ENCODE data around the gene CLIC5. TPM values are rescaled to one million over a fixed set of nuclear protein-coding genes. Genes with fewer than 3 reads are reported as not detected.

The CLIC5 gene
- total and polyA plus RNA-seq, 11 donors = 63.0 to 381 (median 244) TPM

DNA sequence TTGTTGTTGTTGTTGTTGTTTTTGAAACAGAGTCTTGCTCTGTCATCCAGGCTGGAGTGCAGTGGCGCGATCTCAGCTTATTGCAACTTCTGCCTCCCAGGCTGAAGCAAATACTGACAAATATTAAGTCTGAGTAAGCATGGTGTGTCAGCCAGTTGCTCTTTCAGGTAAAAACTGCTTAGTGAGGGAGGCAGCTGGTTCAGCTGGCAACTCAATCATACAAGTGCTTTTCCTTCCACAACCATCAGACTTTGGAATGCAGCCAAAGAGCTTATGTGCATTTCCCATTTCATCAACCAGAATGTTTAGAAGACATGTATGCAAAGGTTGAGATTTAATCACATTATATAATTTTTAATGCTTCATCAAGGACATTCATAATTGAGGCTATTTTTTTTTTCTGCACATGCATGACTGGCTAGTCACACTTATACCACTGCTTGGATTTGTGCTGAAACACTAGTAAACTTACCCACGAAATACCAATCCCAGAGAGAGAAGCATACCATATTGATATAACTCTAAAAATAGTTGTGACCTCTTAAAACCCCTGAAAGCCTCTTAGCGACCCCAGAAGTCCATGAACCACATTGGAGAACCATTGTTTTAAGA is 56.0 kb downstream of the CLIC5 start:
- Histone ChIP-seq H3K27ac (peak overlapping the region; percentile 27 to 76 (median 56)), H3K27me3 (no peaks in the 10 kb centered on the region), H3K4me1 (peaks cover 0 to 76% (median 56%) of the 10 kb centered on the region in 12 donors), H3K36me3 (peaks cover 0 to 10% (median 1%) of the 10 kb centered on the region in 9 donors), H3K9me3 (peaks cover 0 to 7% (median 0%) of the 10 kb centered on the region in 12 donors), H3K4me3 (no peak overlapping the region)
- intact Hi-C loops (cut with DNase I) = no loop called here
- WGBS, 4 donors = 24 to 36% (median 28%) methylated on average over 4 of the region's 4 CpGs
- TF ChIP-seq, protein P1, sequence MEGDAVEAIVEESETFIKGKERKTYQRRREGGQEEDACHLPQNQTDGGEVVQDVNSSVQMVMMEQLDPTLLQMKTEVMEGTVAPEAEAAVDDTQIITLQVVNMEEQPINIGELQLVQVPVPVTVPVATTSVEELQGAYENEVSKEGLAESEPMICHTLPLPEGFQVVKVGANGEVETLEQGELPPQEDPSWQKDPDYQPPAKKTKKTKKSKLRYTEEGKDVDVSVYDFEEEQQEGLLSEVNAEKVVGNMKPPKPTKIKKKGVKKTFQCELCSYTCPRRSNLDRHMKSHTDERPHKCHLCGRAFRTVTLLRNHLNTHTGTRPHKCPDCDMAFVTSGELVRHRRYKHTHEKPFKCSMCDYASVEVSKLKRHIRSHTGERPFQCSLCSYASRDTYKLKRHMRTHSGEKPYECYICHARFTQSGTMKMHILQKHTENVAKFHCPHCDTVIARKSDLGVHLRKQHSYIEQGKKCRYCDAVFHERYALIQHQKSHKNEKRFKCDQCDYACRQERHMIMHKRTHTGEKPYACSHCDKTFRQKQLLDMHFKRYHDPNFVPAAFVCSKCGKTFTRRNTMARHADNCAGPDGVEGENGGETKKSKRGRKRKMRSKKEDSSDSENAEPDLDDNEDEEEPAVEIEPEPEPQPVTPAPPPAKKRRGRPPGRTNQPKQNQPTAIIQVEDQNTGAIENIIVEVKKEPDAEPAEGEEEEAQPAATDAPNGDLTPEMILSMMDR (IDR thresholded peaks at IDR 0.05) = no peak
- no peak for TF ChIP-seq POLR2A (IDR thresholded peaks at IDR 0.05)
- DNase-seq = no peak
- peak in 1 of 4 donors; percentile 53 for ATAC-seq

DNA sequence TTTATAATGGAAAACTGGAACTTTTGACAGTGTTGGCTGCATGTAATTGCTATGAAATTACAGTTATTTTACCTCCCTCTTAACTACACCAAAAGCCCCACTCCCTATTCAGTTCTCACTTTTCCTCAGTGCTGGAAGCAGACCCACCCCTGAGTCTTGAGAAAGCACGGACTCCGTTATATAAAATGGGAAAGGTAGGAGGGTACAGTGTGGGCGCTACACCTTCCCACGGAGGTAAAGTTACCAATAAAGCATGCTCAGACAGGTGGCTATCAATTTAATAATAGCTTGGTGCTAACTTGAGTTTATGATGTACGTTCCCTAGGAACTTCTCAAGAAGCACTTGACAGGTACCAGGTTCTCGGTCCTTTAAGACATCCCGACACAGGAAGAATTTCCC is 59.0 kb downstream of the CLIC5 start:
- peak overlapping the region in 1 of 12 donors; percentile 39 for H3K27ac ChIP-seq
- ATAC-seq (no peak), DNase-seq (no peak)
- H3K4me3 ChIP-seq = no peak overlapping the region
- H3K27me3 ChIP-seq = no peaks in the 10 kb centered on the region
- intact Hi-C loops (cut with DNase I) = no loop called here
- TF ChIP-seq POLR2A (IDR thresholded peaks at IDR 0.05) = no peak
- TF ChIP-seq, protein P1 (IDR thresholded peaks at IDR 0.05) = no peak
- H3K36me3 ChIP-seq = peaks cover 0 to 33% (median 14%) of the 10 kb centered on the region in 9 donors
- 85 to 89% (median 87%) methylated on average over 7 of the region's 7 CpGs for WGBS, 4 donors
- H3K9me3 ChIP-seq = no peaks in the 10 kb centered on the region
- peaks cover 0 to 95% (median 67%) of the 10 kb centered on the region in 12 donors for H3K4me1 ChIP-seq

DNA sequence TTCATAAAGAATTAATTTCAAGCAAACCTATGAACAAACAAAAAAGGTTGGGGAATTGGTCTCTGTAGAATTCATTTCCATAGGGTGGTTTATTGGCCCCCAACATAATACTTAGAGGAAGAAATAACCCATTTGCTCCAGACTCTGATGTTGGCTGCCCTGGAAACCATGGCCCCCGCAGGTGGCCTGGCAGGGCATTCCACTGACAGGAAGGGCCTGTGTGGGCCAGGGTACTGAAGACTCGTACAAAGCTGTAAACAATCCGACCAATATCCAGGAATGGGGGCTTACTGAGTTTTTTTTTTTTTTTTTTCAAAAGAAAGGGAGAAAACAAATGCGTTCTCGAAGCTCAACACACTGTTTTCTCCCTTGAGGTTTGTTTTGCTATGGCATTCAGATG is 59.5 kb downstream of the CLIC5 start:
- Histone ChIP-seq H3K27ac (peak overlapping the region in 5 of 12 donors; percentile 21 to 39 (median 32)), H3K4me1 (peaks cover 0 to 95% (median 67%) of the 10 kb centered on the region in 12 donors), H3K36me3 (peaks cover 0 to 37% (median 14%) of the 10 kb centered on the region in 9 donors), H3K4me3 (no peak overlapping the region), H3K27me3 (no peaks in the 10 kb centered on the region), H3K9me3 (no peaks in the 10 kb centered on the region)
- ATAC-seq = no peak
- TF ChIP-seq, protein P1 (IDR thresholded peaks at IDR 0.05) = no peak
- no peak for TF ChIP-seq POLR2A (IDR thresholded peaks at IDR 0.05)
- intact Hi-C loops (cut with DNase I) = no loop called here
- DNase-seq = no peak
- 61 to 75% (median 65%) methylated on average over 5 of the region's 5 CpGs for whole genome bisulfite sequencing, 4 donors

DNA sequence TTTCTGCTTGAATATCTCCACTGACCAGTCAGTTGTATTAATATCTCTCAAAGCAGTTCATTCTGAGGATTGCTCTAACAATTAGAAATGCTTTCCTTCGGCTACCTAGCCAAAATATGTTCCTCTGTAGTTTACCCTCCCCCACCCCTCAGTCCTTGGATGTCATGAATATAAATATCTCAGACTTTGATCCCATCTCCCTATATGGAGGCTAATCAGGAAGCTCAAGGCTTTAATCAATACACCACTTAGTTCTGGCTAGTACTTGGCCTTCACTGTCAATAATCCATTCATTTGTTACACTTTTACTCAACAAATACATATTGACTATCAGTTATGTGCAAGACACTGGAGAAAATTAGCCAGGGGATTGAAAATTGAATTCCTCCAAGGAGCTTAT is 60.1 kb downstream of the CLIC5 start:
- 62 to 88% (median 82%) methylated on average over 1 of the region's 1 CpG for WGBS, 4 donors
- intact Hi-C loops (cut with DNase I) = no loop called here

More for the DNA sequence above, 60.1 kb downstream of the CLIC5 start:
- Histone ChIP-seq H3K4me1 (peaks cover 0 to 96% (median 67%) of the 10 kb centered on the region in 12 donors), H3K36me3 (peaks cover 0 to 40% (median 14%) of the 10 kb centered on the region in 9 donors), H3K9me3 (no peaks in the 10 kb centered on the region), H3K4me3 (no peak overlapping the region), H3K27ac (peak overlapping the region in 7 of 12 donors; percentile 8 to 39 (median 27)), H3K27me3 (no peaks in the 10 kb centered on the region)
- ATAC-seq (no peak), DNase-seq (no peak)
- TF ChIP-seq, protein P1 (IDR thresholded peaks at IDR 0.05) = no peak
- TF ChIP-seq POLR2A (IDR thresholded peaks at IDR 0.05) = no peak
